GM19099 (cell line): ENCODE data around the gene BMPER.

ENCODE experiments used
- POLR2A ChIP-seq: IDR thresholded peaks from 3 replicates; pipeline ENCODE4 v1.6.1; 2011; ENCODE audit warnings: low read depth; ENCODE audit not compliant: insufficient read length; ENCODE audit errors: extremely low read depth

BMPER gene

DNA sequence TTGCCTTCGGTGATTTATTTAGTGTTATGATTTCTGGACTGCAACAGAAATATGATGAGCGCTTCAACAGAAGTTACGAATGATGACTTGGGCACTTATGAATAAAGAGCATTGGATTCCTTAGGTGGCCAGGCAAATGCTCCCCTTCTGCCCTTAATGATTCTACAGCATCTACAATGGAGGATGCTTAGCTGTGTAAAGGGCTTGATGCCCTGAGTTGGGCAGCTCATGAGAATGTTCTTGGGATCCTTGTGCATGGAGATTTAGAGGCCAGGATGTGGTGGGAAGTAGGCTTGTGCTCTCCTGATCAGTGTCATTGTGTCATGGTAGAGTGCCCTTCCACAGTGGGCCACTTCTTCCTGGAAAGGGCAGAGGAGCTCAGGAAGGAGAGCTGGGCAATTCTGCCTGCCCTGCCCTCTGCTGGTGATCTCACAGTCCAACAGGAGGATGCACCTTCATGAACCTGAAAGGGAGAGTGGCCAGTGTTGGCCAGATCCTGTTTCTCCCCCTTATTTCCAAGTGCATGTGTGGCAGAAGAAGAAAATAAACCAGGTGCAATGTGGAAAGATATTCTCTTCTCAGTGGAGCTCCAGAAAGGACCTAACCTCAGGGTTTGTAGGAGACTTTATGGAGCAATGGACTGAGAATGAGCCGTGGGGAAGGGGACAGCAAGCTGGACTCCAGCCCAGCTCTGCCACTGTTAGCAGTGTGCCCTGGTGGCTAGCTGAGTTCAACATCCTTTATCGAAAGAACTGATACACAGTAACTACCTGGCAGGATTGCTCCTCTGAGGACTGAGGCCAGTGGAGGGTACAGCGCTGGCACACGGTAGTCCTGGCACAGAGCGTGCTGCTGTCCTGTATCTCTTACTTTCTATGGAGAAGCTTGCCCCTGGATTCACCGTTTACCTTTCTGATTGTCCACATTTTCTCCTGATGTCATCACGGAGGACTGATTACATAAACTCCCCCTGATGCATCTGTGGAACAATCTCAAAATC, 182.9 kb downstream of the BMPER start:
- TF ChIP-seq POLR2A, result no peak

DNA sequence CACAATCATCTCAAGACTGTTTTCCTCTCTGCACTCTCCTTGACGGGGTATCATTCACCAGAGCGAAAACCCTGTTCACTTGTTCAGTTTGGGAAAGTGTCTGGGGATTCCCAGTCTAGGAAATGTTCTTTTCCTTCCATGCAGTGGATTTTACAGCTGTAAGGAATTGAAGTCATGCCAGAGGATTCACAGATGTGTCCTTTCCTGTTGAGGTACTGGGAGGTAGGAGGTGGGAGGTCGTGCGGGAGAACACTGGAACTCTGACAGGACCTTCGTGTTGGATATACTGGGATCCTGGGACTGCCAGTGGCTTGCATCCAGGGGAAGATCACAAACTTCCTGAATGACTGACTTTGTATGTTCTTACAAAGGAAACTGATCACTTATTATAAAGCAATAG, 185.5 kb downstream of the BMPER start:
- TF ChIP-seq POLR2A, result no peak

DNA sequence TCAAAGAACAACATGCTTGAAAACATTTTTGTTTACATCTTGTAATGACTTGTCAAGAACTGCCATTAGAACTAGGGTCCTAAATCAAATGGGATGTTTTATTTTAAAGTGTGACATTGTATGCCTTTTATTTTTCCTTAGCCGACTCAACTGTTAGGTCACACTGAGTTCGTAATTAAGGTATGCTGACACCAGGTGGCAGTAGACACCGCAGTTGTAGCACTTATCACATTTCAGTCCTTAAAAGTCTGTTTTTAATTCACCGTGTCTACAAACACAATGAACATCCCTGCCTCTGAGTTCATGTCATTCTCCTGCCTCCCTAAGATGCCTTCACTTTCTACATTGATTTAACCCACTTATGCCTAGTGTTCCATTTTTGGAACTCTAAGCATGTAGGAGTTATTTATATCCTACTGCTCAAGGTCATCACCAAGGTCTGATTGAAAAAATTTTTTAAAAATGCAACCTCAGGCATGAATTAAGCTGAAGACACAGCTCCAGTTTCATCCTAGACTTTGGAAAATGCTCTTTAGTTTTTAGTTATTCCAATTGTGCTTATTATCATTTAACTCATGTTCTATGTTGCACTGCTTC, 186.1 kb downstream of the BMPER start:
- TF ChIP-seq POLR2A, result no peak

DNA sequence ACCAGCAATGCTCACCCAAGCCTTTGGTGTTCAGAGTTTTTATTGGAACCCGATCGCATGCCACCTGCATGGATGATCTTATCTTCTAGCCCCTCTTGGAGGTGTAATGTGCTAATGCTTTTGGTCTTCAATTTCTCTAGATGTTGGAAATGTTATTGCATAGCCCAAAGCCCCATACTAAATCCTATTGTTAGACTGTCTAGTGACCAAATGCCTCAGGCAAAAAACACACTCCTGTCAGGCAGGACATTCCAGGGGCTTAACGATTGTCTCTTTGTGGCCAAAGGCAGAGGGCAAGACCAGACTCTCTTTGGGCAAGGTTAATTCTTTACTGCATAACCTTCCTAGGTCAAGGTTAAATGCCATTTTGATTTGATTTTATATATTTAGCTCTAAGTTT, 187.9 kb downstream of the BMPER start:
- no peak for TF ChIP-seq POLR2A

DNA sequence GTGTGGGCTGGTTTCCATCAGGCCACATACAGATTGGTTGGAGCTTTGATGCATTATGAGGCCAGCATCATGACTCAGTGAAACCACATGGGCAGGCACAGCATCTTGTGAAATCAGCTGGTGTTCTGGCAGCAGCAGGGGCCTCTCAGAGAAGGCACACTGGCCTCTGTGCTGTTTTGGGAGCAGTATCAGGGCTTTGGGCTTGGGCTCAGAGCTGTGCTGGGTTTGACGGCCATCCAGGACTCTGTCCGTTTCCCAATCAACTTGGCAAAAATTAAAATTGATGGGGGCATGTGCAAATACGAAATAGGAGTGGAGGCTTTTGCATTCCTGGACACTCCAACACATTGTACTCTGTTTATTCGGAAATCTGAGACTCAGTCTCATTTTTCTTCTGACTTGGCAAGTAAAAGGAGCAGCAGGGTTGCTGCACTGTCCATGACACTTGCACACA, 190.9 kb downstream of the BMPER start:
- TF ChIP-seq POLR2A, result no peak

DNA sequence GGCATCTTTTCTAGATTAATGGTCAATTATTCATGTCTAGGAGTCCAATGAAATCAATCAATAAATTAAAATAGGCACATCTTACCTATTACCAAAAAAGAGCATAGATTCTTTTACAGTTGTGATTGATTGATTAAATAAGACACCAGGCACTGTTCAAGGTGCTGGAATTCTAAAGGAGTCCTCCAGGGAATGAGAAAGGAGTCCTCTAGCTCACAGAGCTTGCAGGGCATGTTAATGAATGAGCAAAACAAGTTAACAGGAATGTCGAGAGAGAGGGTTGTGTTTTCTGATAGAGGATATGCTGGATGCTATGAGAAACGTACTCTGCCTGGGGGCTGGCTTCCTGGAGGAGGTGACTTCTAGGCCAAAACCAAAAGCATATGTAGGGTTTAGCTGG, 191.4 kb downstream of the BMPER start:
- no peak for TF ChIP-seq POLR2A

DNA sequence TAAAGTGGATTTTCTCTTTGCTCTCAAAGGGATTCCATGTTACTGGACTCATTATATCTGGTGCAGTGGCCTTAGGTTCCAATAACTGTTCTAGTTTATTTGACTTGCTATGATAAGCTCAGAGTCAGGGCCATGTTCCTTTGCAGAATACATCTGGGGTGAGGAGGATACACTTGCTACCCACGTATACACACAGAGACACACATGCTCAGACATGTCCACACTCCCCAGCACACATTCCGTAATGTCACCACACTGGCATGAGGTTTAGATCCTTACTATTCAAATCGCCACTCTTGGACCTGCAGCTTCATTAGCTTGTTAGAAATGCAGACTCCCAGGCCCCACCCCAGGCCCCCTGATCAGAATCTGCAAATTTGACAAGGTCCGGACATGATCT, 195.3 kb downstream of the BMPER start:
- no peak for TF ChIP-seq POLR2A

DNA sequence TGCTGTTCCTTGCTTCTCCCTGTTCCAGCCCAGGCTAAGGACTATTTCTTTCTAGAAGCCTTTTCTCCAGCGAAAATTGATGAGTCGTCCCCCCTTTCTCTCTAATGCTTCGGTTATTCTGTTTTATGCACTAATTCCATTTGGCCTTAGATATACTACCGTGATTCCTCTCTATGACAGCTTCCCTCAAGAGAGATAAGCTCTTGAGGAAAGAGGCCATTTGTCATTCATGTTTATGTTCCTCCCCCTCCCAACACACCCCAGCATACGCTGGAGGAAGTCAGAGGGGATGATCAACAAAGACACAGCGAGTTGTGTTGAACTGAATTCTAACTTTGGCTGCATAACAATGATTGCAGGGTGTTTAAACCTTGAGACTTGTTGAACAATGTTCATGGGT, 198.8 kb downstream of the BMPER start:
- no peak for TF ChIP-seq POLR2A

DNA sequence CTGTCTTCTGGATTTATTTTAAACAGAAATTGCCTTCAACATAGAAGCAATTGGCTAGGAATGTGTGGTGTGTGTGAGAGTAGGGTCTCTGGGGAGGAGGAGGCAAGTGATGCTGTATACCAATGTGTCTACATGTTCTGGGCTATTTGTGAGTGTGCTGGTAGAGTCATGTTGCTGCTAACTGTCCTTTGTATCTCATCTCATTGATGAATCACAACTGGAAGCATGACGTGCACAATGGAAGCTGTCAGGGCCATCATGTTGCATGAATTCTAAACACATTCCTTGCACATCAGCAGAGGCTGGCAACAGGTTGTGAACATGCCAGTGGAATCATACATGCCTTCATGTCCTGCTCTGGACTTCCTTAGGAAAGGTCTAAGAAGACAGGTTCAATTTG, 199.7 kb downstream of the BMPER start:
- no peak for TF ChIP-seq POLR2A

DNA sequence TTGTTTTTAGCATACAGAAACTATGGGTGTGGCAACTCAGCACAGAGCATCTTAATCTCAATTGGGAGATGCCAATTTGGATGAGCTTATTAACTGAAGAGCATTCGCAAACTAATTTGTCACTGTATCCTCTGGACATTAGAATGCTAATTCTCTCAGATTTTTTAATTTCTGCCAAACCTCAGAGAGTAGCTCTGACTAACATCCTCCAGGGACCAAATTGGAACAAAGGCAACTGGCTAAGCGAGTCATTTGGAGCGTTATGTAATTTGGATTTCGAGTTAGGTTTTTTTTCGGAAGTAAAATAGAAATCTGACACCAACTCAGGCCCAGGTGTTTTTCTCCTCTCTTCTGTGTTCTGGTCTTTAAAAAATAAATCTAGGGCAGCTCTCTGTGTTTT, 201.9 kb downstream of the BMPER start:
- TF ChIP-seq POLR2A, result no peak

DNA sequence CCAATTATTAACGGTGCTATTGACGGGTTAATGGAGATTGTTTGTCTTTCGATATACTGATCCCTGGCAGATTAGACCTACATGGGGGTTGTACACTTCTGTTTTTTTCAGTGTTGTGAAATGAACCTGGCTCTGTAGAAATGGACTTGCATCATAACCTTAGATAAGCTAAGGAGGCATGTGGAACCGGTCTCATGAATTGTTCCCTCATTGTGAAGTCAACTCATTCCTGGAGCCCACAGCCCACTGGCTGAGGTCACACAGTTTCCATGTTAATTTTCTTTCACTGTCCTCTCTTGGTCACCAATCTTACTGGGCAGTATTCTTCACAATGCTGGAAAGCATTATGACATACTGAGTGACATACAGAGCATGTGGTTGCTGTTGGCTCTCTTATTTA, 202.8 kb downstream of the BMPER start:
- TF ChIP-seq POLR2A, result no peak

DNA sequence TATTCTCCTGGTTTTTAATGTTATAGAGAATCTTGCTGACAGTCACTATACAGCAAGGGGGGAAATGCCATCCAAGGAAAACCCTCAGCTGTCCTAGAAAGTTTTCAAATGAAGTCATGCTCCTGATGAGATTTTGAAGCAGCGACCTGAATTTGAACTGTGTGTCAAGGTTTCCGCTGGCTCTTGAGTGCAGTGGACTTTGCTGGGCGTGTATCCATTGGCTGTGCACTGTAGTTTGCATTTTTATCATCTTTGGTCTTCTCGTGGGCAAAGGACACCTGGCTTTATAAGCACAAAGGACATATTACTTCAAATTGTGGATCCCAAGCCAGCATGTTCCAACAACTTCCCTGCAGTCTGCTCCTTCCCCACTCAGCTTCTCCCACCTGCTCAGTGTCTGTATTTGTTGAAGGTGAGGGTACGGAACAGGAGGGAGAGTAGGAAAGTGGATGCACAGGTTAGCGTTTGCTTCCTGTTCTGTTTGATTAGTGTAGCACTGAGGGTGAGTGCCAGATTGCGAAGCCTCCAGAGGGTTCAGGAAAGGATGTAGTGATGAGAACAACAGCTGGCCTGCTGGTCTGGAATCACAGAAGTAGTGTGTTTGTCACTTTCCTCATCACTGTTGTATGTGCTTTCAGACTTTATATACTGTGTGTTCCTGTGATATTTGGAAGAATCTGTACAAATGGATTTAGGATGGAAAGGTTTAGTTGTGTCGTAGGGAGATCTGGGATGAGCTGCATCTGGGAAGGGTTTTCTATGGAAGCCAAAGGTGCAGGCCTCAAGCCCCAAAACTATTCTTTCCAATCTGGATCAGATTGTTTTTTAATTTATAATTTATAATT, 204.8 kb downstream of the BMPER start:
- no peak for TF ChIP-seq POLR2A

DNA sequence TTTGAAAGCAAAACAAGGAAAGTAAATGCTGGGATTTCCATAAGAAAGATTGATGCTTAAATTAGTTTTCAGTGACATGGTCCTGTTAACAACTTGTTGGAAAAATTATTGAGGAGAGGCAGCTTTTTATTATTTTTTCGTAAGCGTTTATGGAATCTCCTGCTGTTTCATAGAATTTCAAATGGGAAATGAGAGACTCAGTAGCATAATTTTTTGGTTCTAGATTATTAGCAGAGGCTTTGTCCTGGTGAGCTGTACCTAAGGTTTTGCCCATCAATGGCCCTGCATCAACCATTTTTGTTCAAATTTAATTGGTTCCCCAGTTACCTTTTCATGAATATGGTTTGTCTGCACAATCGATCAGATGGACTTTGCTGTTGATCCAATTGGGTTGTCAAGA, 205.7 kb downstream of the BMPER start:
- no peak for TF ChIP-seq POLR2A

DNA sequence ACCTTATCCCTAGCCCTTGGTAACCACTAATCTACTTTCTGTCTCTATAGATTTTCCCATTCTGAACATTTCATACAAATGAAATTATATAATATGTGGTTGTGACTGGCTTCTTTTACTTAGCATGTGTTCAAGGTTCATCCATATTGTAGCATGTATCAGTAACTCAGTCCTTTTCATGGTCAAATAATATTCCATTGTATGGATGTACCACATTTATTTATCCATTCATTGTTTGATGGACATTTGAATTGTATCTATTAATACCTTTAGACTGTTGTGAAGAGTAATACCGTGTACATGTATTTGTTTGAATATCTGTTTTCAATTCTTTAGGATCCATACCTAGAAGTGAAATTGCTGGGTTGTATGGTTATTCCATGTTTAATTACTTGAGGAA, 210.2 kb downstream of the BMPER start:
- TF ChIP-seq POLR2A, result no peak

DNA sequence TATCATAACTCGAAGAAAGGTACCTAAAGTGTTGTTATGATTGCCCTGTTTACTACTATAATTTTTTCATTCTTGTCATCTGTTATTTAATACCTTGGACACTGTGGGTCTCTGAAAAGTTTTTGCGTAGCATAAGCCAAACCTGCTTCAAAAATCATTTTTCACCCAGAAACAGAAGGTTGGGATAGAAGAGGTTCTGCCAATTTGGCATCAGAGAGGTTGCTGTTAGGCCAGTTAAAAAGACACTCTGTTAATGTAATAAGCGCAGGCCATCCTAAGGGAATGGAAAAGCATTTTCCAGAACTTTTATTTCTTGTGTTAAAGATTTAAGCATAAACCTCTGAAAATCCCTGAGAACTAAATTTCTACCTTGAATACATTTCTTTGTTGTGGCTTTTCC, 212.2 kb downstream of the BMPER start:
- no peak for TF ChIP-seq POLR2A
